Astrocyte (in vitro differentiated cells and primary cell): Measurements from ENCODE around the gene CES5A.

Source experiments
- EZH2 ChIP-seq: IDR thresholded peaks from 2 replicates; pipeline ENCODE4 v1.6.1; 2012; ENCODE audit warnings: mild to moderate bottlenecking, low read length, inconsistent platforms; ENCODE audit not compliant: insufficient read depth
- TF ChIP-seq, protein P1 (sequence below): IDR thresholded peaks from 2 replicates; pipeline ENCODE4 v1.5.1; 2011; ENCODE audit warnings: low read depth, mild to moderate bottlenecking, inconsistent platforms, low read length, moderate library complexity; ENCODE audit not compliant: insufficient read depth

DNA sequence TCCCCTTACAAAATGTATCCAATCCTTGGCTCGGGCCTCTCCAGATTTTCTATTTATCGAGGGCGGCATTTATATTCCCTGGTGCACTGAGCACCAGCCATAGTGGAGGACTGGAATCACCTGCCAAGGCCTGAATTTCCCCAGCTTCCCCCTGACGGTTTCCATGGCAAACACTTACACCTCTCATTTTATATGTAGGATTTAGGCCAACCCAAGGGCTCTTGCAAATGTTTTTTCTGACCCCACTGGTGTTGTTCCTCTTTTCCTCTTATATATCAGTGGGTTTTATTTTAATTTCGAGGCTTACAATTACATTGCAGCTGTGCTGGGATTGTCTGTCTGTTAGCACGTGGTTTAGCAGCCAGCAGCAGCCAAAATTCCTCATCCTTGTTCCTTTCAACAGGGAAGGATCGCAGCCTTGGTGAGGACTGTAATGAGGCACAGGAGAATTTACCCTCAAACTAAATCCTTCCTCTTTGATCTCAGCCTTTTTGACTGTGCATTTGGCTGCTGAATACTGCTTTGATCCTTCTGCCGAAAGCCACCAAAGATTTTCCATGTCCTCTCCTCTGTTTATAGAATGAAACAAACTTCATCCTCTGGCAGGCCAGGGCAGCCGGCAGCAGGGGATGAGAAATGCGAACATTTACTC is 26.5 kb upstream of the CES5A start:
- TF ChIP-seq, protein P1, sequence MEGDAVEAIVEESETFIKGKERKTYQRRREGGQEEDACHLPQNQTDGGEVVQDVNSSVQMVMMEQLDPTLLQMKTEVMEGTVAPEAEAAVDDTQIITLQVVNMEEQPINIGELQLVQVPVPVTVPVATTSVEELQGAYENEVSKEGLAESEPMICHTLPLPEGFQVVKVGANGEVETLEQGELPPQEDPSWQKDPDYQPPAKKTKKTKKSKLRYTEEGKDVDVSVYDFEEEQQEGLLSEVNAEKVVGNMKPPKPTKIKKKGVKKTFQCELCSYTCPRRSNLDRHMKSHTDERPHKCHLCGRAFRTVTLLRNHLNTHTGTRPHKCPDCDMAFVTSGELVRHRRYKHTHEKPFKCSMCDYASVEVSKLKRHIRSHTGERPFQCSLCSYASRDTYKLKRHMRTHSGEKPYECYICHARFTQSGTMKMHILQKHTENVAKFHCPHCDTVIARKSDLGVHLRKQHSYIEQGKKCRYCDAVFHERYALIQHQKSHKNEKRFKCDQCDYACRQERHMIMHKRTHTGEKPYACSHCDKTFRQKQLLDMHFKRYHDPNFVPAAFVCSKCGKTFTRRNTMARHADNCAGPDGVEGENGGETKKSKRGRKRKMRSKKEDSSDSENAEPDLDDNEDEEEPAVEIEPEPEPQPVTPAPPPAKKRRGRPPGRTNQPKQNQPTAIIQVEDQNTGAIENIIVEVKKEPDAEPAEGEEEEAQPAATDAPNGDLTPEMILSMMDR: no peak
- TF ChIP-seq EZH2: no peak
